Right ventricle myocardium inferior (tissue), 1 donor: ENCODE results near the gene CNN1. TPM values are rescaled to one million over a fixed set of nuclear protein-coding genes. Genes with fewer than 3 reads are reported as not detected.
"Not testable (repeated sequence)": the region's sequence is repeated elsewhere in the genome, so short reads cannot be mapped to it uniquely, and the experiment has no call there.

Source experiments
- ATAC-seq: fragments of 200-7000 bp; cut with Tn5 transposase; one replicate; pipeline ENCODE4 v1.9.1; 2020; ENCODE audit warnings: mild to moderate bottlenecking, moderate library complexity
- DNase-seq: peaks from one replicate; pipeline ENCODE4 v3.0.0; 2021; ENCODE audit errors: missing footprints
- intact Hi-C: fragments of 100-400 bp; cut with DNase I; formaldehyde crosslinking; loops from one replicate; pipeline ENCODE4 v1.11.0; 2022
- microRNA-seq: library from miRNA; unstranded; fragments of <30 nt; microRNA quantifications from one replicate; pipeline ENCODE4 v1.2.0, GENCODE V29; 2020
- total RNA-seq: library from RNA; stranded (reverse); fragmentation: NEBNext Ultra II Directional; extraction: Animal tissue kit (Norgen Biotek cat#: 25700); gene quantifications from one replicate; pipeline ENCODE4 v1.2.1, GENCODE V29; 2021
- donor health status: DM: no; HTN: yes; CAD: no; lungs with severe emphysema.

CNN1 gene
- total RNA-seq, 1 donor from 2014 or later, result 174 TPM

GRCh38 chr19:11586331-11586730, 47.7 kb downstream of the CNN1 start:
- ATAC-seq (no peak), DNase-seq (no peak)
- intact Hi-C loops, result loop anchor here (2.0 to 5.0 kb wide), 3 partner anchors 28 to 294 kb away; partner anchors contain the start of gene ELOF1

- intact Hi-C loops, result loop anchor here (2.0 to 5.0 kb wide), 3 partner anchors 29 to 295 kb away; partner anchors contain the start of gene ELOF1
- DNase-seq (peak; percentile 85), ATAC-seq (peak; percentile 89)
These were observed 48.8 kb downstream of the CNN1 start for GRCh38 chr19:11587302-11587974.

GRCh38 chr19:11587975-11588631, 49.5 kb downstream of the CNN1 start:
- ATAC-seq (no peak), DNase-seq (no peak)
- intact Hi-C loops, result loop anchor here (2.0 to 5.0 kb wide), 3 partner anchors 29 to 296 kb away; partner anchors contain the start of gene ELOF1

- intact Hi-C loops, result no loop called here
- DNase-seq, result no peak
- no peak for ATAC-seq
These were observed 55.4 kb downstream of the CNN1 start for GRCh38 chr19:11594084-11594483.

GRCh38 chr19:11596156-11596555, 57.5 kb downstream of the CNN1 start:
- ATAC-seq (no peak), DNase-seq (no peak)
- intact Hi-C loops, result no loop called here

- ATAC-seq (peak; percentile 100), DNase-seq (peak; percentile 99)
- intact Hi-C loops, result no loop called here
These were observed 58.8 kb downstream of the CNN1 start, which contains the start of gene ZNF627 for GRCh38 chr19:11597202-11598102. TSS of gene ZNF627 (plus strand) at chr19:11597483. CDS start at chr19:11597628, 145 bp downstream.

GRCh38 chr19:11598103-11598483, 59.4 kb downstream of the CNN1 start:
- intact Hi-C loops, result no loop called here
- ATAC-seq, result no peak

GRCh38 chr19:11598746-11599145, 60.1 kb downstream of the CNN1 start:
- ATAC-seq (no peak), DNase-seq (no peak)
- intact Hi-C loops, result no loop called here

More at GRCh38 chr19:11598103-11598483, 59.4 kb downstream of the CNN1 start:
- no peak for DNase-seq

- DNase-seq, ATAC-seq, intact Hi-C loops: not testable (repeated sequence)
These were observed 61.1 kb downstream of the CNN1 start for GRCh38 chr19:11599704-11600103.

Small RNAs within 50 kb of the gene (microRNA-seq; reads per million reads assigned to microRNA genes)
- not detected for gene MIR7974

Other genes with a start within 250 kb of the CNN1 start
- not detected for gene TSPAN16, start 242.7 kb upstream of the CNN1 start, total RNA-seq
- gene RAB3D, start 199.2 kb upstream of the CNN1 start, total RNA-seq, result 9.4 TPM
- gene TMEM205, start 192.6 kb upstream of the CNN1 start, total RNA-seq, result 106 TPM
- 17.1 TPM for gene CCDC159, start 192.3 kb upstream of the CNN1 start, total RNA-seq
- gene PLPPR2, start 183.4 kb upstream of the CNN1 start, total RNA-seq, result 17.7 TPM
- gene SWSAP1, start 164.2 kb upstream of the CNN1 start, total RNA-seq, result 1.9 TPM
- 8.4 TPM for gene EPOR, start 154.5 kb upstream of the CNN1 start, total RNA-seq
- 10.5 TPM for gene RGL3, start 119.5 kb upstream of the CNN1 start, total RNA-seq
- 0.68 TPM for gene ODAD3, start 103.7 kb upstream of the CNN1 start, total RNA-seq
- 123 TPM for gene PRKCSH, start 103.2 kb upstream of the CNN1 start, total RNA-seq
- 0.35 TPM for gene ELAVL3, start 57.8 kb upstream of the CNN1 start, total RNA-seq
- 4.8 TPM for gene ZNF653, start 33.0 kb upstream of the CNN1 start, total RNA-seq
- gene ECSIT, start 9.7 kb upstream of the CNN1 start, total RNA-seq, result 172 TPM
- 33.5 TPM for gene ELOF1, start 20.4 kb downstream of the CNN1 start, total RNA-seq
- gene ACP5, start 38.8 kb downstream of the CNN1 start, total RNA-seq, result 2.3 TPM
- gene ZNF627, start 58.6 kb downstream of the CNN1 start, total RNA-seq, result 4.9 TPM
- 4.2 TPM for gene ZNF823, start 200.1 kb downstream of the CNN1 start, total RNA-seq
- 4.2 TPM for gene ZNF441, start 228.1 kb downstream of the CNN1 start, total RNA-seq